BJ (cell line): ENCODE data around the gene HMGCLL1. TPM values are rescaled to one million over a fixed set of nuclear protein-coding genes. Genes with fewer than 3 reads are reported as not detected.

Experiments used
- CTCF ChIA-PET: fragments of 350-600 bp; formaldehyde crosslinking; extraction: SDS; loops from one replicate; lab custom pipeline; 2021; ENCODE audit warnings: antibody characterized with exemption, inconsistent platforms; lab: Yijun Ruan, JAX
- POLR2A ChIA-PET: fragments of 300-600 bp; sonication (Branson Sonifier 250); formaldehyde crosslinking; extraction: SDS; loops from one replicate; lab custom pipeline; 2021; ENCODE audit warnings: antibody characterized with exemption; lab: Charles Lee
- DNase-seq: peaks from one replicate; pipeline ENCODE4 v3.0.0-alpha.2; 2011; ENCODE audit warnings: low read depth
- H3K27me3 ChIP-seq: 2 replicates; pipeline ENCODE4 v1.6.0; 2011; ENCODE audit warnings: low read length; ENCODE audit not compliant: control insufficient read depth, insufficient read depth
- H3K36me3 ChIP-seq: 2 replicates; pipeline ENCODE4 v1.5.1; 2011; ENCODE audit warnings: low read length; ENCODE audit not compliant: control insufficient read depth, insufficient read depth
- H3K4me3 ChIP-seq: 2 replicates; pipeline ENCODE4 v1.5.1; 2011; ENCODE audit warnings: low read depth, mild to moderate bottlenecking, control low read depth, low read length
- polyA plus RNA-seq: library from polyadenylated mRNA; depleted of rRNA; stranded (reverse); fragments of >200 nt; gene quantifications from 2 replicates; pipeline ENCODE4 v1.2.3, GENCODE V29; 2011
- TF ChIP-seq, protein P1 (sequence below): IDR thresholded peaks from 2 replicates; pipeline ENCODE4 v1.5.1; 2011; ENCODE audit warnings: low read depth, mild to moderate bottlenecking, control low read depth, inconsistent platforms, low read length, moderate library complexity; ENCODE audit not compliant: insufficient read depth

The HMGCLL1 gene
- polyA plus RNA-seq, 1 experiment: not detected

- no peak for DNase-seq
- H3K4me3 ChIP-seq: no peak overlapping the region
- TF ChIP-seq, protein P1, sequence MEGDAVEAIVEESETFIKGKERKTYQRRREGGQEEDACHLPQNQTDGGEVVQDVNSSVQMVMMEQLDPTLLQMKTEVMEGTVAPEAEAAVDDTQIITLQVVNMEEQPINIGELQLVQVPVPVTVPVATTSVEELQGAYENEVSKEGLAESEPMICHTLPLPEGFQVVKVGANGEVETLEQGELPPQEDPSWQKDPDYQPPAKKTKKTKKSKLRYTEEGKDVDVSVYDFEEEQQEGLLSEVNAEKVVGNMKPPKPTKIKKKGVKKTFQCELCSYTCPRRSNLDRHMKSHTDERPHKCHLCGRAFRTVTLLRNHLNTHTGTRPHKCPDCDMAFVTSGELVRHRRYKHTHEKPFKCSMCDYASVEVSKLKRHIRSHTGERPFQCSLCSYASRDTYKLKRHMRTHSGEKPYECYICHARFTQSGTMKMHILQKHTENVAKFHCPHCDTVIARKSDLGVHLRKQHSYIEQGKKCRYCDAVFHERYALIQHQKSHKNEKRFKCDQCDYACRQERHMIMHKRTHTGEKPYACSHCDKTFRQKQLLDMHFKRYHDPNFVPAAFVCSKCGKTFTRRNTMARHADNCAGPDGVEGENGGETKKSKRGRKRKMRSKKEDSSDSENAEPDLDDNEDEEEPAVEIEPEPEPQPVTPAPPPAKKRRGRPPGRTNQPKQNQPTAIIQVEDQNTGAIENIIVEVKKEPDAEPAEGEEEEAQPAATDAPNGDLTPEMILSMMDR: no peak
- H3K27me3 ChIP-seq: no peaks in the 10 kb centered on the region
- H3K36me3 ChIP-seq: no peaks in the 10 kb centered on the region
- ChIA-PET POLR2A (no interaction called here), CTCF (interaction anchor here (1.2 kb wide), 1 partner anchor 10 kb away, joined by 3 read pairs; no protein-coding TSS in a partner anchor)
Measured at GRCh38 chr6:55490871-55491270, 88.1 kb downstream of the HMGCLL1 start.

- DNase-seq: no peak
- Histone ChIP-seq H3K36me3 (no peaks in the 10 kb centered on the region), H3K27me3 (no peaks in the 10 kb centered on the region), H3K4me3 (no peak overlapping the region)
- CTCF ChIA-PET: no interaction called here
- TF ChIP-seq, protein P1: no peak
- POLR2A ChIA-PET: no interaction called here
Measured at GRCh38 chr6:55474382-55474781, 104.6 kb downstream of the HMGCLL1 start.

DNA sequence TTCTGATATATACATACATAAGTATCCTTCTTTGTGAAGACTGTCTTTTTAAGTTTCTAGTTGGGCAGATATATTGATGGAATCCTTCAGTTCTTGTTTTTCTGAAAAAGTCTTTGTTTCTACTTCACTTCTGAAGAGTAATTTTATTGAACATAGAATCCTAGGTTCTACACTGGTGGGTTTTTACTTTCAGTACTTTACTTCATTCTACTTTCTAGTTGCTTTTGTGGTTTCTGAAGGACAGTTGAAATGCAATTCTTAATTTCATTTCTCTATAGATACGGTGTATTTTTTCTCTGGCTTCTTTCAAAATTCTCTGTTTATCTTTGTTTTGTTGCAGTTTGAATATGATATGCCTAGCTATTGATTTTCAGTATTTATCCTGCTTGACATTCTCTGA lies 105.3 kb downstream of the HMGCLL1 start:
- H3K27me3 ChIP-seq: no peaks in the 10 kb centered on the region
- ChIA-PET POLR2A (no interaction called here), CTCF (no interaction called here)
- DNase-seq: no peak
- TF ChIP-seq, protein P1: no peak
- no peak overlapping the region for H3K4me3 ChIP-seq
- H3K36me3 ChIP-seq: no peaks in the 10 kb centered on the region

- H3K36me3 ChIP-seq: no peaks in the 10 kb centered on the region
- POLR2A ChIA-PET: no interaction called here
- H3K27me3 ChIP-seq: no peaks in the 10 kb centered on the region
- DNase-seq: no peak
- CTCF ChIA-PET: no interaction called here
- no peak overlapping the region for H3K4me3 ChIP-seq
- TF ChIP-seq, protein P1: no peak
Measured at GRCh38 chr6:55469951-55470366, 109.0 kb downstream of the HMGCLL1 start.

DNA sequence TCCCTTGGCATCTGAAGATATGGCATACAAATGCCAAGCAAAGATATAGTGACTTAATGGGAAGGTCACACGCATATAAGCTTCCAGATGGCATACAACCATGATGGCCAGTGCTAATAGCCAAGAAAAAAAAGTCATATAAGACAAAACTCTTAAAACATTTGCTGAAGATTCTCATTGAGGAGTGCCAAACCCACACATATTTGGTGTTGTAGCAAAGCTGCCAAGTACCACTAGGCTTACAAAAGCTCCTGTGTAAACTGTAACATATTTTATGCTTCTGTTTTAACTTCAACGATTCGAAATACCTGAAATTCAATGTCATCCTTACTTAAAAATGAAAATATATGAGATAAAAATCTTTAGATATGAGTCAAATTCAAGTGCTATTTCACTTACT lies 123.0 kb downstream of the HMGCLL1 start:
- Histone ChIP-seq H3K36me3 (no peaks in the 10 kb centered on the region), H3K27me3 (no peaks in the 10 kb centered on the region), H3K4me3 (no peak overlapping the region)
- no peak for DNase-seq
- TF ChIP-seq, protein P1: no peak
- ChIA-PET POLR2A (no interaction called here), CTCF (interaction anchor here (2.9 kb wide), 1 partner anchor 11 kb away, joined by 19 read pairs; no protein-coding TSS in a partner anchor)
